Adrenal gland (tissue), 12 donors: ENCODE results near the gene SPATA31C1. TPM values are rescaled to one million over a fixed set of nuclear protein-coding genes. Genes with fewer than 3 reads are reported as not detected.

Experiments
- DNase-seq, 7 donors: peaks; one replicate each; pipeline ENCODE4 v3.0.0-alpha.2; 2019 to 2020
- H3K27ac ChIP-seq, 5 donors: fragments of 200-600 bp; sonication (generic) in 4 of 5; 1 replicate in 3 of 5; 2 replicates in 2 of 5; pipeline versions ENCODE4 v1.5.1 to v1.8.0; 2016 to 2020; ENCODE audit warnings: mild to moderate bottlenecking in 1 of 5
- H3K27me3 ChIP-seq: fragments of 200-600 bp; 2 replicates; pipeline ENCODE4 v1.8.0; 2021
- H3K36me3 ChIP-seq, 2 donors: fragments of 200-600 bp; replicated peaks in 1 of 2; 1 replicate in 1 of 2; 2 replicates in 1 of 2; pipeline versions ENCODE4 v1.5.1 to v1.8.0; 2018 to 2022
- H3K4me1 ChIP-seq, 2 donors: fragments of 200-600 bp; replicated peaks in 1 of 2; 1 replicate in 1 of 2; 2 replicates in 1 of 2; pipeline versions ENCODE4 v1.5.1 to v1.8.0; 2018 to 2021
- H3K4me3 ChIP-seq, 4 donors: fragments of 200-600 bp; sonication (generic) in 3 of 4; one replicate each; pipeline ENCODE4 v1.5.1; 2016 to 2018
- H3K9me3 ChIP-seq, 3 donors: fragments of 200-600 bp; sonication (generic) in 1 of 3; replicated peaks in 1 of 3; 1 replicate in 2 of 3; 2 replicates in 1 of 3; pipeline versions ENCODE4 v1.5.1 to v1.8.0; 2016 to 2021
- POLR2A ChIP-seq, 2 donors: fragments of 450-650 bp; IDR thresholded peaks; one replicate each; pipeline ENCODE4 v1.6.1; 2017; ENCODE audit warnings: antibody characterized with exemption in 2 of 2, mild to moderate bottlenecking in 2 of 2, moderate library complexity in 1 of 2
- WGBS, 4 donors: extraction: QIAGEN DNeasy Blood & Tissue Kit in 2 of 4; methylation state at CpG; one replicate each; pipeline versions ENCODE4 v1.1.5 to v1.1.7; 2013 to 2017; 5-methylcytosine and 5-hydroxymethylcytosine counted together
- intact Hi-C, 2 donors: fragments of 100-400 bp; cut with DNase I; formaldehyde crosslinking; loops; one replicate each; pipeline versions ENCODE4 v1.14.1 to v1.15.0; 2022 to 2023
- polyA plus RNA-seq, 3 donors: library from polyadenylated mRNA; stranded (reverse); fragments of 200-250 nt in 2 of 3; fragments of 350-450 nt in 1 of 3; fragmentation: Illumina TruSeq in 1 of 3; extraction: RNeasy Lipid Tissue Mini Kit (QIAGEN cat#74804) in 1 of 3; gene quantifications; one replicate each; pipeline ENCODE4 v1.2.3, GENCODE V29; 2013 to 2014
- total RNA-seq, 9 donors: library from RNA; depleted of rRNA in 4 of 9; stranded (reverse); fragments of >200 nt in 4 of 9; fragments of 120-200 nt in 1 of 9; fragmentation: NEBNext Ultra II Directional in 1 of 9; extraction: Animal tissue kit (Norgen Biotek cat#: 25700) in 1 of 9; gene quantifications; one replicate each; pipeline versions ENCODE4 v1.1.0 to v1.2.4, GENCODE V29; 2013 to 2023
- TF ChIP-seq, protein P1 (sequence below), 6 experiments: fragments of 450-650 bp in 4 of 6; fragments of 200-600 bp in 2 of 6; sonication (generic) in 1 of 6; IDR thresholded peaks; 1 replicate in 5 of 6; 2 replicates in 1 of 6; pipeline versions ENCODE4 v1.5.1 to v1.8.0; 2016 to 2021; ENCODE audit warnings: antibody characterized with exemption in 6 of 6, mild to moderate bottlenecking in 2 of 6, moderate library complexity in 1 of 6
- donor health status: healthy with polysubstance abuse.
- donor health status: Bipolar disorder and iron deficiency.
- donor health status: DM: yes; HTN: yes; CAD: no.
- donor health status: DM: no; HTN: no; CAD: no.
- donor health status: DM: no; HTN: no; CAD: no.
- donor health status: DM: yes; HTN: yes; CAD: no.

Gene SPATA31C1
- total and polyA plus RNA-seq, 12 donors, result not detected

DNA sequence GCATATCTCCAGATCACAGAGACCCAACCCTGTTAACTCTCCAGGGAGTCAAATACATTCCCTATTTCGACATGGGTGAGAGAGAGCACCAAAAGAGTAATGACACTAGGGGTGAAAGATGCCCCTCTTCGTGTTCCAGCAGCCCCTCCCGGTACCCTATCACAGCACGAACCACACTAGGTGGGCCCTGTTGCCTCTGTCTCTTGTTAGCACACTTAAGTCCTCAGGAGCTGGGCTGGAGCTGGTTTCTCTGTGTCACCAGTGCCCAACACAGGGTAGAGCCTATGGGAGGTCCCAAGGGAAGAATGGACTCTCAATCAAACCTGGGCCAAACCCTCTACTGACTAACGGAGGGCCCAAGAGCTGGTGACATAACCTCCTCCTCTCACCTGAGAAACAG lies 55.4 kb downstream of the SPATA31C1 start:
- H3K36me3 ChIP-seq, result peaks cover 0 to 14% of the 10 kb centered on the region in 2 donors
- intact Hi-C loops, result no loop called here
- peak overlapping the region in 2 of 5 donors; percentile 70 to 90 for H3K27ac ChIP-seq
- no peaks in the 10 kb centered on the region for H3K9me3 ChIP-seq
- H3K4me1 ChIP-seq, result peaks cover 0 to 17% of the 10 kb centered on the region in 2 donors
- H3K27me3 ChIP-seq, result no peaks in the 10 kb centered on the region
- DNase-seq, result no peak
- no peak overlapping the region for H3K4me3 ChIP-seq
- TF ChIP-seq POLR2A (IDR thresholded peaks at IDR 0.05), result no peak
- TF ChIP-seq, protein P1, sequence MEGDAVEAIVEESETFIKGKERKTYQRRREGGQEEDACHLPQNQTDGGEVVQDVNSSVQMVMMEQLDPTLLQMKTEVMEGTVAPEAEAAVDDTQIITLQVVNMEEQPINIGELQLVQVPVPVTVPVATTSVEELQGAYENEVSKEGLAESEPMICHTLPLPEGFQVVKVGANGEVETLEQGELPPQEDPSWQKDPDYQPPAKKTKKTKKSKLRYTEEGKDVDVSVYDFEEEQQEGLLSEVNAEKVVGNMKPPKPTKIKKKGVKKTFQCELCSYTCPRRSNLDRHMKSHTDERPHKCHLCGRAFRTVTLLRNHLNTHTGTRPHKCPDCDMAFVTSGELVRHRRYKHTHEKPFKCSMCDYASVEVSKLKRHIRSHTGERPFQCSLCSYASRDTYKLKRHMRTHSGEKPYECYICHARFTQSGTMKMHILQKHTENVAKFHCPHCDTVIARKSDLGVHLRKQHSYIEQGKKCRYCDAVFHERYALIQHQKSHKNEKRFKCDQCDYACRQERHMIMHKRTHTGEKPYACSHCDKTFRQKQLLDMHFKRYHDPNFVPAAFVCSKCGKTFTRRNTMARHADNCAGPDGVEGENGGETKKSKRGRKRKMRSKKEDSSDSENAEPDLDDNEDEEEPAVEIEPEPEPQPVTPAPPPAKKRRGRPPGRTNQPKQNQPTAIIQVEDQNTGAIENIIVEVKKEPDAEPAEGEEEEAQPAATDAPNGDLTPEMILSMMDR (IDR thresholded peaks at IDR 0.05), result no peak
- 80 to 92% (median 82%) methylated on average over 5 of the region's 5 CpGs for WGBS, 4 donors

Other genes with a start within 250 kb of the SPATA31C1 start
- gene CTSL, start 191.8 kb upstream of the SPATA31C1 start, total RNA-seq, result 100 to 1,000 TPM in 8 of 9 donors, 10 to 100 TPM in 1; 94.6 to 208 (median 144) TPM
- 100 to 1,000 TPM in 2 of 3 donors, 10 to 100 TPM in 1; 65.2 to 134 (median 109) TPM for gene CTSL, start 191.8 kb upstream of the SPATA31C1 start, polyA plus RNA-seq
- gene SPATA31E1, start 35.1 kb upstream of the SPATA31C1 start, total RNA-seq, result not detected
- gene SPATA31E1, start 35.1 kb upstream of the SPATA31C1 start, polyA plus RNA-seq, result not detected
- 10 to 100 TPM; 13.8 to 36.5 (median 21.7) TPM for gene CDK20, start 56.6 kb downstream of the SPATA31C1 start, total RNA-seq
- gene CDK20, start 56.6 kb downstream of the SPATA31C1 start, polyA plus RNA-seq, result 10 to 100 TPM; 10.9 to 28.9 (median 19.3) TPM
- gene SPATA31C2, start 220.5 kb downstream of the SPATA31C1 start, total RNA-seq, result not detected
- gene SPATA31C2, start 220.5 kb downstream of the SPATA31C1 start, polyA plus RNA-seq, result not detected